ENCODE results near the gene TBC1D10A. TPM values are rescaled to one million over a fixed set of nuclear protein-coding genes. Genes with fewer than 3 reads are reported as not detected.
A peak's percentile ranks its signal among the peaks of the same experiment; 100 is the strongest.

The TBC1D10A gene
- polyA plus RNA-seq, 1 donor, result 16.9 TPM

DNA sequence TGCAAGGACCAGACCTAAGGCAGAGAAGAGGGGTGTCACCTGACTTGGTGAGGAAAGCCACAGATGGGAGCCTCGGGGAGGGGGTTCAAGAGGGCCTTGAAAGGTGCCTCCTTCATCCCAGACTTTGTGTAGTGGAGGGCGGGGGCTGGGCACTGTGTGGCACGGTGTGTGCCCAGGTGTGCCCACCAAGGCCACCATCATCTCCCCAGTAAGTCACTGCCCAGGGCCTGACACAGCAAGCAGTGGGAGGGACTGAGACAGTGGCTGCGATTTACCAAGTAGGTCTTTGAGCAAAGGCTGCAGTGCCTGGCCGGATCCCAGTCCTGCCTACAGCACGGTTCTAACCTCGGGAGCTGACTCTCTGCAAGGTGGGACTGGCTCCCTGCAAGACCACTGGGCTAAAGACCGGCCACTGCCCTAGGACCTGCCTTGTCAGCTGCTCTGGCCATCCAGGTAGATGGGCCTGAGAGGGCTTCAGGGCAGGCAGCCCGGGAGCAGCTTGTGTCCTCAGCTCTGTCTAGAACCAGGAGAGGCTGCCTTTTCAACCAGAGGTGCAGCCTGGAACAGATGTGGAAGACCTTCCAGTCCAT is 61.5 kb downstream of the TBC1D10A start:
- H3K36me3 ChIP-seq (ENCODE audit: control insufficient read depth, insufficient read depth, low read length), result no peaks in the 10 kb centered on the region
- H3K27me3 ChIP-seq (ENCODE audit: control insufficient read depth, insufficient read depth, low read length), result no peaks in the 10 kb centered on the region
- no peak overlapping the region for H3K4me3 ChIP-seq (ENCODE audit: low read length)
- H3K4me1 ChIP-seq (ENCODE audit: control insufficient read depth, insufficient read depth, low read length), result peaks cover 12% of the 10 kb centered on the region
- no peak overlapping the region for H3K27ac ChIP-seq (ENCODE audit: low read length)
- DNase-seq, result no peak
- no peaks in the 10 kb centered on the region for H3K9me3 ChIP-seq (ENCODE audit: control insufficient read depth, low read depth, low read length)
- WGBS (ENCODE audit: insufficient coverage, low lambda C conversion rate), result no CpG with 5 or more reads among the region's 9 CpGs

DNA sequence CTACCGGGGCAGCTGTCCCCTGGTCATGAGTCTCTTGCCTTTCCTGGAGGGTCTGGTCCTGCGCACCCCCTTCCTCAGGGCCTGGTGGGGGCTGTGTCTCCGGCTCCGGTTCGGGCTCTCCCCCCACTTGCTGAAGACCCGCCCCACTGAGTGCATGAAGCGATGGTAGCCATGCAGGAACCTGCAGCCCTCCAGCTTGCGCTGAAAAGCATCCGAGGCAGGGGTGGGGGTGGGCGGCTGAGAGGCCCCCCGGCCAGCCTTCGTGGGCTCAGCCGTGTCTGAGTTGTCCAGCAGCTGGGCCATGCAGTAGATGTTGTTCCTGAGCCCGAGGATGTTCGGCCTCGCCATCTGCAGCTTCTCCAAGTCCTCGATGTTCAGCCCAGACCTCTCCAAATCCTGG is 62.9 kb downstream of the TBC1D10A start:
- Histone ChIP-seq H3K4me1 (ENCODE audit: control insufficient read depth, insufficient read depth, low read length) (peaks cover 19% of the 10 kb centered on the region), H3K4me3 (ENCODE audit: low read length) (no peak overlapping the region), H3K9me3 (ENCODE audit: control insufficient read depth, low read depth, low read length) (no peaks in the 10 kb centered on the region), H3K27me3 (ENCODE audit: control insufficient read depth, insufficient read depth, low read length) (no peaks in the 10 kb centered on the region), H3K36me3 (ENCODE audit: control insufficient read depth, insufficient read depth, low read length) (no peaks in the 10 kb centered on the region), H3K27ac (ENCODE audit: low read length) (no peak overlapping the region)
- WGBS (ENCODE audit: insufficient coverage, low lambda C conversion rate), result no CpG with 5 or more reads among the region's 17 CpGs
- no peak for DNase-seq

DNA sequence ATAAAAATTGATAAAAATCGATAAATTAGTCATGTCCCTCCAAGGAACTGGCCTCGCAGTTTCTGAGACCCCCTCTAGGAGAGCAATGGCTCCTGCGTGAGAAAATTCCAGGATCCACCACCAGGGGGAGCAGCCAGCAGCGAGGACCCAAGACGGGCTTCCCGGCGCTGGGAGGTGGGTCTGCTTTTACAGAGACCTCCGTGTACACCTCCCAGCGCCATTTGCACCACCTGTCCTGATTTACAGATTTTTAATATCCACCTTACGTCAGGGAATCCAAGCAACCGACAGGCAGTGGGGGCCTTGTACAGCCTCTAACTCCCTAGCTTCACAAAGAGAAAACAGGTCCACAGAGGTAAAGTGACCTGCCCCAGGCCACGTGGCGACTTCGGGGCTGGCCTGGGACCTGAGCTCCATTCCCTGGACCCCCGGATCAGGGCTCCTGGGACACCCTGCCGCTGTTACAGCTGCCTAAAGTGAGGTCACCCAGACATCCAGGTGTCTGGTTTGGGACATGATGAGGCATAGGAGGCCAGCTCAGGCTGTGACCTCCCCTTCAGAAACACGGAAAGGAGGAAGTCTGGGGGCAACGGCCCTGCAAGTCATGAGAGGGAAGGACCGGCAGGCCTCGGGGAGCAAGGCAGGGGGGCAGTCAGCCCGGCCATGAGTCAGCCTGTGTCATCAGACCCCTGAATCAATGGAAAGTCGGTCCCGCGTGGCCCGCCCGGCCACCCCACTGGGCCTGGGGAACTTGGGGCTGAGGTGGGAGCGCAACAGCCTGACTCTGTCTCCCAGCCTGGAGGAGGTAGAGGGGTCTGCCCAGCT is 63.6 kb downstream of the TBC1D10A start:
- peak in 1 of 2 donors; percentile 53 for DNase-seq
- H3K36me3 ChIP-seq (ENCODE audit: control insufficient read depth, insufficient read depth, low read length), result no peaks in the 10 kb centered on the region
- no CpG with 5 or more reads among the region's 27 CpGs for WGBS (ENCODE audit: insufficient coverage, low lambda C conversion rate)
- H3K4me1 ChIP-seq (ENCODE audit: control insufficient read depth, insufficient read depth, low read length), result peaks cover 26% of the 10 kb centered on the region
- no peak overlapping the region for H3K27ac ChIP-seq (ENCODE audit: low read length)
- H3K9me3 ChIP-seq (ENCODE audit: control insufficient read depth, low read depth, low read length), result no peaks in the 10 kb centered on the region
- H3K27me3 ChIP-seq (ENCODE audit: control insufficient read depth, insufficient read depth, low read length), result no peaks in the 10 kb centered on the region
- no peak overlapping the region for H3K4me3 ChIP-seq (ENCODE audit: low read length)

DNA sequence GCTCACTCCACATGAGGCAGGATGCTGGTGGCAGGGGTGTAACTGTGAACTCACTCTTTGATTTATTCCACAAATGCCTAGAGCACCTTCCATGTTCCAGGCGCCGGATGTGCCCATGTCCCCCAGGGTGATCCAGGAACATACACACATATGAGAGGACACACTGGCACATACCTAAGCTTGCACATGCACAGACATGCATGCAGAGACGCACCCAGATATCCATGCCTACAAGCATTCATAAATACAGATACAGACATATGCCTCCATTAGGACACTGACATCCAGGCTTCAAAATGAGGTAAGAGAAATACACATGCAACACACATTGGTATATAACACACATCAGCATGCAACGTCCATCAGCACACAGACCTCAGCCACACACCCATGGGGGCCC is 64.6 kb downstream of the TBC1D10A start:
- Histone ChIP-seq H3K27me3 (ENCODE audit: control insufficient read depth, insufficient read depth, low read length) (no peaks in the 10 kb centered on the region), H3K27ac (ENCODE audit: low read length) (no peak overlapping the region), H3K36me3 (ENCODE audit: control insufficient read depth, insufficient read depth, low read length) (no peaks in the 10 kb centered on the region), H3K4me3 (ENCODE audit: low read length) (no peak overlapping the region), H3K9me3 (ENCODE audit: control insufficient read depth, low read depth, low read length) (no peaks in the 10 kb centered on the region), H3K4me1 (ENCODE audit: control insufficient read depth, insufficient read depth, low read length) (peaks cover 28% of the 10 kb centered on the region)
- no peak for DNase-seq
- WGBS (ENCODE audit: insufficient coverage, low lambda C conversion rate), result no CpG with 5 or more reads among the region's 4 CpGs

DNA sequence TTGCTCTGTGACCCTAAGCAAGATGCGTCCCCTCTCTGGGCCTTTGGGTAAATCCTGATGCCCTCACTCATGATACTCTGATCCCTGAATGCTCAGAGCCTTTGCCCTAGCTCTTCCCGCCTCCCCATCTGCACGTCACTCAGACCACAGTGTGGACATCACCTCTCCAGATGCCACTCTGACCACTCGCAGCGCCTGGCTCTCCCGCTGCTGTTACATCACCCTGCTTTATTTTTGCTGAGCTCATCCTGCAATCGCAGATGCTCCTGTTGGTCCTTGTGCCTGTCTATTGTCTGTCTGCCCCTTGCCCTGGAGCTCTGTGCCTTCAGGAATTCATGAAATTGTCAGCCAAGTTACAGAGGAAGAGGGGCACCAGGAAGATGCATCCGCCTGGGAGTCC is 65.6 kb downstream of the TBC1D10A start:
- WGBS (ENCODE audit: insufficient coverage, low lambda C conversion rate), result no CpG with 5 or more reads among the region's 8 CpGs
- H3K4me3 ChIP-seq (ENCODE audit: low read length), result no peak overlapping the region
- H3K27ac ChIP-seq (ENCODE audit: low read length), result no peak overlapping the region
- H3K4me1 ChIP-seq (ENCODE audit: control insufficient read depth, insufficient read depth, low read length), result peaks cover 23% of the 10 kb centered on the region
- no peak for DNase-seq
- H3K27me3 ChIP-seq (ENCODE audit: control insufficient read depth, insufficient read depth, low read length), result no peaks in the 10 kb centered on the region
- H3K9me3 ChIP-seq (ENCODE audit: control insufficient read depth, low read depth, low read length), result no peaks in the 10 kb centered on the region
- no peaks in the 10 kb centered on the region for H3K36me3 ChIP-seq (ENCODE audit: control insufficient read depth, insufficient read depth, low read length)

DNA sequence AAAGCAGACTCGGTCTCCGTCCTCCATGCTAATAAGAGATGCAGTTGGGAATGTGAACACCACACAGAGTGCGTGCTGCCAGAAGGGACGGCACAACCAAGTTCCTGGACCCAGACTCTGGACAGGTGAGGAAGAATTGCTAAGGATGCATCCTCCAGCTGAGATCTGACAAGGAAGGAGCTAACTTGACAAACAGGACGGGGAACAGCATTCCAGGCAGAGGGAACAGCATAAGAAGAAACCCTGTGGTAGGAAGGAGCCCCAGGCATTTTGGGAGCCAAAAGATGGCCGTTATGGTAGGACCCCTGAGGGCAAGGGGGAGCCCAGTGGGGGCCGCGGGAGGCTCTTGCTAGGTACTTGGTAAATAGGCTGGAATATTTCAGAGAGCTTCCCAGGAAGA is 66.1 kb downstream of the TBC1D10A start:
- Histone ChIP-seq H3K27ac (ENCODE audit: low read length) (no peak overlapping the region), H3K4me1 (ENCODE audit: control insufficient read depth, insufficient read depth, low read length) (peaks cover 18% of the 10 kb centered on the region), H3K4me3 (ENCODE audit: low read length) (no peak overlapping the region), H3K36me3 (ENCODE audit: control insufficient read depth, insufficient read depth, low read length) (no peaks in the 10 kb centered on the region), H3K27me3 (ENCODE audit: control insufficient read depth, insufficient read depth, low read length) (no peaks in the 10 kb centered on the region), H3K9me3 (ENCODE audit: control insufficient read depth, low read depth, low read length) (no peaks in the 10 kb centered on the region)
- no peak for DNase-seq
- no CpG with 5 or more reads among the region's 8 CpGs for WGBS (ENCODE audit: insufficient coverage, low lambda C conversion rate)

DNA sequence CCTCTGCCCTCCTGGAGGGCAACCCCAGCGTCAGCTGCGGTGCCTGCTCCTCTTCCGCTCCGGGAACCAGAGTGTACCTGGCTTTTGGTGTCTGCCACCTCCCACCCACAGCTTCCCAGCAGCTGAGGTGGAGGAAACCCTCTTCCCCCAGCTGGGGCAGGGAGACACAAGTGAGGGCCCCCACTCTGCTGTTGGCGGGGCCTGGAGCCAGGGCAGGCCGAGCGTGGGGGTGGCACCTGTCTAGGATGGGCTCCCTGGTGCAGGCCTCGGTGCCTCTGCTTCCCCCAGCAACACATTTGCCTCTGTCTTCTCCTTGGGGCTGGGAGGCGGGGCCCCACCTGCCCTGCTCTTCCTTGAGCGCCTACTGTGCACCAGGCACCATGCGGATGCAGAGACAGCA is 66.5 kb downstream of the TBC1D10A start:
- H3K9me3 ChIP-seq (ENCODE audit: control insufficient read depth, low read depth, low read length), result no peaks in the 10 kb centered on the region
- DNase-seq, result no peak
- no CpG with 5 or more reads among the region's 11 CpGs for WGBS (ENCODE audit: insufficient coverage, low lambda C conversion rate)
- H3K36me3 ChIP-seq (ENCODE audit: control insufficient read depth, insufficient read depth, low read length), result no peaks in the 10 kb centered on the region
- H3K4me1 ChIP-seq (ENCODE audit: control insufficient read depth, insufficient read depth, low read length), result peaks cover 19% of the 10 kb centered on the region
- H3K27me3 ChIP-seq (ENCODE audit: control insufficient read depth, insufficient read depth, low read length), result no peaks in the 10 kb centered on the region
- no peak overlapping the region for H3K27ac ChIP-seq (ENCODE audit: low read length)
- H3K4me3 ChIP-seq (ENCODE audit: low read length), result no peak overlapping the region

DNA sequence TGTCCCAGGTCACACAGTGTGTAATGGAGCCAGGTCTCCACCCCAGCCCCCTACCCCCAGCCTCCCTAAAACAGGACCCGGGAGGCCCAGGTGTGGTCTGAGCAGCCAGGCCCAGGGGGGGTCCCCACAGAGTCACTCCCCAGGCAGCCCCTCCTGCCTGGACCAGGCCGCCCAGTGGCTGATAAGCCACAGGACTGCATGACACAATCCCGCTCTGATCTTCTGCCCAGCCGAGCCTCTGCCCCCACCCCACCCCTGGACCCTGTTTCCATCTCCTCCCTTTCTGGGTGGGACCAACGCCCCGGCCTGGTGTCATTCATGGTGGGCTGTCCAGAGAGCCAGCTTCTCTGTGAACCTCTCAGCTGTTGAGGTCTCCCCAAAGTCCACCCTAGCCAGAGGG is 72.4 kb downstream of the TBC1D10A start:
- peaks cover 52% of the 10 kb centered on the region for H3K4me1 ChIP-seq (ENCODE audit: control insufficient read depth, insufficient read depth, low read length)
- H3K27me3 ChIP-seq (ENCODE audit: control insufficient read depth, insufficient read depth, low read length), result no peaks in the 10 kb centered on the region
- no peaks in the 10 kb centered on the region for H3K9me3 ChIP-seq (ENCODE audit: control insufficient read depth, low read depth, low read length)
- H3K36me3 ChIP-seq (ENCODE audit: control insufficient read depth, insufficient read depth, low read length), result peaks cover 11% of the 10 kb centered on the region
- WGBS (ENCODE audit: insufficient coverage, low lambda C conversion rate), result no CpG with 5 or more reads among the region's 6 CpGs
- DNase-seq, result no peak
- H3K4me3 ChIP-seq (ENCODE audit: low read length), result no peak overlapping the region
- H3K27ac ChIP-seq (ENCODE audit: low read length), result no peak overlapping the region

DNA sequence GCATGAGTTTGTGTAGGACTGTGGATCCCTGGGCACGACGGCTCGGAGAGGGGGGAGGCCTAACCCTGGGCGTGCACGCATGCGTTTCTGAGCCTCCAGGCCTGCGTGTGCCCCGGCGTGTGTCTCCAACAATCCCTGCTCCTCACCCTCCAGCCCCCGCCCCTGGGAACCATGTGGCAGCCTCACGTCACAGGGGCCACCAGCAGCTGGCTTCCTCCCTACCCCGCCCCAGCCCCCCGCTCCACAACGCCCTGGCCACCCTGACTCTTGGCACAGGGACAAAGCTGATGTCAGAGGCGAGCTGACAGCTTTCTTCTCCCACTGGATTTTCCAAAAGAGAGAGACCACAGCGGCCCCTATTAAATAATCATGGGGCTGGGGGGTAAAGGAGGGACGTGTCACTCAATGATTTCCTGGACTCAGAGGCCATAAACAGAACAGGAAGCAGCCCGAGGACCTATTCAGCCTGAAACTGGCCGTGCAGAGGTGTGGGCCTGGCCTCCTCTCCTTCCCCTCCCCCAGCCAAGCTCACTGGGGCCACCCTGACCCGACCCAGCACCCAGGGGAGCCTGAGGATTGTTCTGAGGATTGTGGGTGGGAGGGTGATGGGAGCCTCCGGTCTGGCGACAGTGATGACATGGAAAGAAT is 73.4 kb downstream of the TBC1D10A start:
- Histone ChIP-seq H3K36me3 (ENCODE audit: control insufficient read depth, insufficient read depth, low read length) (peaks cover 11% of the 10 kb centered on the region), H3K27me3 (ENCODE audit: control insufficient read depth, insufficient read depth, low read length) (no peaks in the 10 kb centered on the region), H3K9me3 (ENCODE audit: control insufficient read depth, low read depth, low read length) (no peaks in the 10 kb centered on the region), H3K27ac (ENCODE audit: low read length) (peak overlapping the region; percentile 42), H3K4me1 (ENCODE audit: control insufficient read depth, insufficient read depth, low read length) (peaks cover 54% of the 10 kb centered on the region), H3K4me3 (ENCODE audit: low read length) (no peak overlapping the region)
- DNase-seq, result peak; percentile 60 to 73
- WGBS (ENCODE audit: insufficient coverage, low lambda C conversion rate), result no CpG with 5 or more reads among the region's 22 CpGs

DNA sequence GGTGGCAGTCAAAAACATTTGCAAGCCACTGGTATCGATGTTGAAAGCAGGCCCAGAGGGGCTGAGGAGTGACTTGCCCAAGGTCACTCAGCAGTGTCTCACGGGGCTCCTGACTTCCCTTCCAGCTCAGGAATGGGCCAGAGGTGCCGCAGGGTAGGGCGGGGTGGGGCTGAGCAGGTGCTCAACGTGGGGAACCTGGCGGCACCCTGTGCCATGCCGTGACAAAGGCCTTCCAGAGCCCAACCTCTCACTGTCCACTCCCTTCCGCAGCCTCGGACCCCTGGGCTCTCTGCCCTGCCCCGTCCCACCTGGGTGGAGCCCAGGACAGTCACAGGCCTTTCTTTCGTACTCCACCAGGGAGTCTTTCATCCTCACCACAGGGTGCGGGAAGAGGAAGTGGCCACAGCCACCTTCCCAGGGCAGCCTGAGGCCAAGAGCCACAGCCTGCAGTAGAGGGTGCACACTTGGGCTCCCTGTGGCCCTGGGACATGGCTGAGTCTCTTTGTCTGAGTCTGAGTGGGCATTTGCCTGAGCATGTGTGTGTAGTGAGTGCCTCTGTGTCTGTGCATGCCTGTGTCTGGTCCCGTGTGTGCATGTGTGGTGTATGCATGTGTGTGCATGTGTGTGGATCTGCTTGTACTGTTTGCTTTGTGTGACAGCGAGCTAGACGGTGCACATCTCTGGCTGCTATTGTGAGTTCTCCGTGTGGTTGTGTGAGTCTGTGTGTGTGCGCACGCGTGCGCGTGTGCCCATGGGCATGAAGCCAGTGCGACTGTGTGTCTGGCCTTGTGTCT is 74.1 kb downstream of the TBC1D10A start:
- Histone ChIP-seq H3K27me3 (ENCODE audit: control insufficient read depth, insufficient read depth, low read length) (no peaks in the 10 kb centered on the region), H3K36me3 (ENCODE audit: control insufficient read depth, insufficient read depth, low read length) (peaks cover 11% of the 10 kb centered on the region), H3K4me3 (ENCODE audit: low read length) (no peak overlapping the region), H3K4me1 (ENCODE audit: control insufficient read depth, insufficient read depth, low read length) (peaks cover 57% of the 10 kb centered on the region), H3K9me3 (ENCODE audit: control insufficient read depth, low read depth, low read length) (no peaks in the 10 kb centered on the region), H3K27ac (ENCODE audit: low read length) (peak overlapping the region; percentile 16)
- WGBS (ENCODE audit: insufficient coverage, low lambda C conversion rate), result no CpG with 5 or more reads among the region's 22 CpGs
- DNase-seq, result no peak
